GM18873 (cell line): ENCODE results near the gene KMT5B.

Experiments
- ATAC-seq: cut with Tn5 transposase; IDR thresholded peaks from one replicate; pipeline ENCODE4 v1.9.1; 2021; ENCODE audit warnings: mild to moderate bottlenecking, moderate library complexity, moderate number of reproducible peaks; ENCODE audit not compliant: unreplicated experiment, low FRiP score

Gene KMT5B

DNA sequence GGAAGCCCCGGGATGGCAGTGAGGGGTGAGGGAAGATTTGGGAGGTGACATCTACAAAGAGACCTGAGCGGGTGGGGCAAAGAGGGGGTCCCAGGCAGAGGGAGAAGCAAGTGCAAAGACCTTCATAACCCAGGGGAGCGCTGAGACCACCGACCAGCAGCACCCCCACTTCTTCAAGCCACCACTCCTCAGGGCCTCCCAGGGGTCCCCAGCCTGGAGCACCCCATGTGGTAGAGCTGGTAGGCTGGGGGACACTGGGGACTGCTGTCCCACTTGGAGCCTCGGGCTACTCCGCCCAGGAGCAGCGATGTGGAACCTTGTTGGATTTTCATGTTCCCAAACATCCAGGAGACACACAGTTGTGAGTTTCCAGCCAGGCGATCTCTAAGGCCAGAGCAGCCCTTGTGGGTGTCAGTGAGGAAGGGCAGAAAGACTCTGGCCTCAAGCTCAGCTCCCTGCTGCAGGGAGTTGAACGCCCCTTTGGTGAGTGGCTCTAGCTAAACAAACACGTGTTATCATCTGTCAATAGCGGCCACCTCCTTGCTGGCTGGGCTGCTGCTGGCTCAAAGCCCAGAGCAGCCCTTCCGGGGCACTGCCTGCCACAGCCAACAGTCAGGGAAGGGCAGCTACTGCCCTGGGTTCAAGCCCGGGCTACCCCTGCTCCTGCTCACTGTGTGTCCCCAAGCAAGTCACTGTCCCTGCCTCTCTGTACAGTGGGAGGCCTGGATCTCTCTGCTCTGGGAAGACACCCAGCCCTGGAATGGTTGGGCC lies 66.2 kb downstream of the KMT5B start:
- ATAC-seq, result no peak

GRCh38 chr11:68146010-68146540 lies 67.0 kb downstream of the KMT5B start:
- no peak for ATAC-seq

DNA sequence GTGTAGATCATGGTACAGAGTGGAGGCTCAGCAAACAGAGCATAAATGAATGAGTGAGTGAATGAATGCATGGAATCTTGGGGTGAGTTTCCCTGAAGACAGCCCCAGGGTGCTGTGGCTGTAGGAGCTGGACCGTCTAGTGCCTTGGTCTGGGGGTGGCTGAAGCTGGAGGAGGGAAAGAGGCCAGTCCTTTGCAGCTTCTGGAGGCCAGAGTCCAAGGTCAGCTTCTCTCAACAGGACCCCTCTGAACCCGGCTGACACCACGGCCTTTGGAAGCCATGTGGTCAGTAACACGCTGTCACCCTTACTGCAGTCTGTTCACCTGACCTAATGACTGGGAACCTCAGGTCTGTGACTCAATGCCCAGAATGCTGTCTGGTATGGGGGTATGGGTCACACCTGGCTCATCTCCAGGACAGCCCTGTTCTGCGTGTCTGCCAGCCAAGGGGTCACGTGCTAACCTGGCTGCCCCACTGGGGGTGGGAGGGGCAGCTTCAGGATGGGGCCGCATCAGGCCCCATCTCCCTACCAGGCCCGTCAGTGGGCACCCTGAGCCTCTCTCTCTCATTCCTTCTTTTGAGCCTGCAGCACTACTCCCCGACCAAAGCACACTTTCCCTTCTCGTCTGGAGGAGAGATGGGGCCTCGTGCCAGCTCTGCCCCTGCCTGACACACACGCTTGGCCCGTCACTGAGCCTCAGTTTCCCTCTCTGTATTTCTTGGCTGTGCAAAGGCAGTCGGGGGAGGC lies 67.8 kb downstream of the KMT5B start:
- ATAC-seq, result no peak

- ATAC-seq, result no peak
Observed at GRCh38 chr11:68143310-68143689, 69.8 kb downstream of the KMT5B start.

- no peak for ATAC-seq
Observed at GRCh38 chr11:68142441-68143309, 70.4 kb downstream of the KMT5B start.

DNA sequence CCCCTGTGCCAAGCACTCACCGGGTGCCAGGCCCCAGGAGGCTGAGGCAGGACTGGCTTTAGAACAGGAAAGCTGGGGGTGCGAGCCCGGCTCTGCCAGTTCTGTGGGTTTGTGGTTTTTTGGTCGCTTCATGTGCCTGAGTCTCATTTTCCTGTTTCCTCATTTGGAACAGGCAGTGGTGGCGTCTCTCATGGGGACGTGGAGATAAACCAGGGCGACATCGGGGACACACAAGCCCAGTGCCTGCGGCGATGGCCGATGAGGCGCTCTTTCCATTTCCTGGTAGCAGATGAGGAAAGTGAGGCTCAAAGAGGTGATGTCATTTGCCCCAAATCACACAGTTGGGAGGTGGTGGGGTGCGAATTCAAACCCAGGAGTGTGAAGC lies 71.1 kb downstream of the KMT5B start:
- ATAC-seq, result no peak

DNA sequence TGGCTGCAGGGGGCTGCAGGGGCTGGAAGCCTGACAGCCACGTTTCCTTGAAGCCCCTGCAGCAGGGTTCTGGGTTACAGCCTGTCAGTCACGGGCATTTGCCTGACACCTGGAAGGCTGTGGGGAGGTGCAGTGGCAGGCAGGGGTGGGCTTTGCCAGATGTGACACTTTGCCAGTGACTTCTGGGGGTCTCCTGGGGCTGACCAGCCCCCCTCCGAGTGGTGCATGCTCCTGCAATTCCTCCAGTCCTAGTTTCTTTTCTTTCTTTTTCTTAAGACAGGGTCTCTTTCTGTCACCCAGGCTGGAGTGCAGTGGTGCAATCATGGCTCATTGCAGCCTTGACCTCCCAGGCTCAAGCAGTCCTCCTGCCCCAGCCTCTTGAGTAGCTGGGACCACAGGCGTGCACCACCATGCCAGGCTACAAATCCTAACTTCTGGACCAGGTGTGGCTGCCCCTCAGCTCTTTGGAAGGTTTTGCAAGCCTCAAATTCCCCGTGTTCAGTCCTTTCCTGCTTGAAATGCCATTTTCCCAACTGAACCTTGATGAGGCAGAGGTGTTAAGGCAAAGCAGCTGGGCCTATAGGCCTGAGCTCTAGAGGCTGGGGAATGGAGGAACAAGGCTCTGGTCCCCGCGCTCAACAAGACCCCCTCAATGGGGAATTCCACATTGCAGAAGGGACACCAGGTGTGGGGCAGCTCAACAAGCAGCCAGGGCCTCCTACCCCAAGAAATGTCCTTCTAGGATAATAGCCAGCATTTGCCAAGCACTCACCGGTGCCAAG lies 71.7 kb downstream of the KMT5B start:
- ATAC-seq, result no peak

- no peak for ATAC-seq
Observed at GRCh38 chr11:68140496-68141245, 72.4 kb downstream of the KMT5B start.

DNA sequence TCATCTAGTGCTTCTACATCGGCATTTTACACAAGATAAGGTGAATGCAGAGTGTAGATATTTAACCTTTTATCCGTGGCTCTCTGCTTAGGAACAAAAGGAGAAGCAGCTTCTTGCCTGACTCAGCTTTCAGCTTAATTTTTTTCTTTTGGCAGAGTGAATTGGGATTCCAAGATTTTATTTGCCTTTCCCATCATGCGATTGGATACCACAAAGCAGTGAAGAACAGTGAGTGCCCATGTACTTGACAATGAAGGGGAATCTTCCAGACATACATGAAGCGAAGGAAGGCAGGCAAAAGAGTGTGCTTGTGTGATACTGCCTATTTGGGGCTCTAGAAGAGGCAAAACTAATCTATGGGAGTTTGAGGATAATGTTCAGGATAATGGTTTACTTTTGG lies 74.9 kb downstream of the KMT5B start:
- no peak for ATAC-seq

DNA sequence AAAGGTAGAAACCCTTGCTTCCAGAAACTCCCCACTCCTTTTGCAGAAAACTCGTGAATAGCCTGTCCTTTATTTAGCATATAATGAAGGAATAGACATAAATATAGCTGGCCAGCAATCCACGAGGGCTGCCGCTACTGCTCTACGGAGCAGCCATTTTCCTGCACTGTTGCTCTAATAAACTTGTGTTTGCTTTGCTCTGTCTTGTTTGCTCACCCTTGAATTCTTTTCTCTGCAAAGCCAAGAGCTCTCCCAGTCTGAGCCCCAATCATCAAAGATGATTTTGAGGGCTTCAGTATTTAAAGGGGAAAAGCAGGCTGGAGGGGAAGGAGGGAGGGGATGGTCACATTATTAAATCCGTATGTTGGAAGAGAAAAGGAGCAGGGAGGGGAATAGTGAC lies 75.3 kb downstream of the KMT5B start:
- ATAC-seq, result no peak

- ATAC-seq, result no peak
Observed at GRCh38 chr11:68136866-68137265, 76.2 kb downstream of the KMT5B start.

DNA sequence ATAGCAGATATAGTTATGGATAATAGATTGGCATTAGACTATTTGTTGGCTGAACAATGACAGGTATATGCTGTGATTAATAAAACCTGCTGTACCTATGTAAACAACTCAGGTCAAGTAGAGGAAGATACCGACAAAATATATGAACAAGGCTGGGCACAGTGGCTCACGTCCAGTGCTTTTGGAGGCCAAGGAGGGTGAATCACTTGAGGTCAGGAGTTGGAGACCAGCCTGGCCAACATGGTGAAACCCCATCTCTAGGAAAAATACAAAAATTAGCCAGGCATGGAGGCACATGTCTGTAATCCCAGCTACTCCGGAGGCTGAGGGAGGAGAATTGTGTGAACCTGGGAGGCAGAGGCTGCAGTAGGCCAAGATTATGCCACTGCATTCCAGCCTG lies 77.9 kb downstream of the KMT5B start:
- ATAC-seq, result no peak

GRCh38 chr11:68133761-68134160 lies 79.3 kb downstream of the KMT5B start:
- no peak for ATAC-seq

GRCh38 chr11:68130121-68130520 lies 83.0 kb downstream of the KMT5B start:
- ATAC-seq, result no peak

GRCh38 chr11:68128682-68129327 lies 84.3 kb downstream of the KMT5B start:
- ATAC-seq, result no peak

GRCh38 chr11:68127714-68128681 lies 85.1 kb downstream of the KMT5B start:
- no peak for ATAC-seq

DNA sequence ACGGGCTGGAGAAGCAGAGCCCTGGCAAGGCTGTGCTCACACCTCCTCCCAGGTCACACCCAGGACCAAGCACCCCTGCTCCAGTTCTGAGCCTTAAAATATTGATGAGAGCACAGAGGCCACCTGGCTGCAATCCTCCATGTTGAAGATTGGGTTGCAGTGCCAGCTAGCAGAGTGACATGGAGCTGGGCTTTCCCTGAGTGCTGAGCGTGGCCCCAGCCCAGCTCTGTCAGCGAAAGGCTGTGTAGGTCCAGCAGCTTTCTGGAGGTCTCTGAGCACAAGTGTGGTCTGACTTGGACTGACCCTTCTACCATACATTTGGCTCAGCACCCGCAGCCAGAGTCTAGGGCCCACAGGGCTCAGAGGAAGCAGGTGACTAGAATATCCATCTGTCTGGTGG lies 87.9 kb downstream of the KMT5B start:
- ATAC-seq, result no peak
